OCI-LY7 (cell line): Measurements from ENCODE around the gene DDRGK1.
"Not testable (repeated sequence)": the region's sequence is repeated elsewhere in the genome, so short reads cannot be mapped to it uniquely, and the experiment has no call there.

Experiments used
- EZH2phosphoT487 ChIP-seq: fragments of 200-600 bp; sonication (generic); IDR thresholded peaks from 2 replicates; pipeline ENCODE4 v1.6.1; 2018; ENCODE audit warnings: low read depth, borderline replicate concordance, mild to moderate bottlenecking, mixed run types, antibody characterized with exemption, low read length, moderate library complexity, mixed read lengths
- TF ChIP-seq, protein P1 (sequence below): fragments of 200-600 bp; sonication (generic); conservative IDR thresholded peaks from 2 replicates; pipeline ENCODE4 v1.5.1; 2014; ENCODE audit warnings: mild to moderate bottlenecking, antibody characterized with exemption, low read length, moderate library complexity, mixed read lengths

DNA sequence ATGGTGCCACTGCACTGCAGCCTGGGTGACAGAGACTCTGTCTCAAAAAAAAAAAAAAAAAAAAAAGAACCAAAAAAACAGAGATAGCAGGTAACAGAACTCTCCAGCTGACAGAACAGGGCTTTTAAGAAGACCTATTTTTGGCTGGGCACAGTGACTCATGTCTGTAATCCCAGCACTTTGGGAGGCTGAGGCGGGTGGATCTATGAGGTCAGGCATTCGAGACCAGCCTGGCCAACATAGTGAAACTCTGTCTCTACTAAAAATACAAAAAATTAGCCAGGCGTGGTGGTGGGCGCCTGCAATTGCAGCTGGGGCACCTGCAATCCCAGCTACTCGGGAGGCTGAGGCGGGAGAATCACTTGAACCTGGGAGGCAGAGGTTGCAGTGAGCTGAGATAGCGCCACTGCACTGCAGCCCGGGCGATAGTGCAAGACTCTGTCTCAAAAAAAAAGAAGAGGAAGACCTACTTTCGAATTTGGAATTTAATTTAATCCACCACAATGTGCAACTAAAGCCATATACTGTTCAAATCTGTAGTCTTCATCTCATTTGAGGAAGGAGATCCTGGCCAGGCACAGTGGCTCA lies 52.3 kb downstream of the DDRGK1 start:
- TF ChIP-seq, protein P1, sequence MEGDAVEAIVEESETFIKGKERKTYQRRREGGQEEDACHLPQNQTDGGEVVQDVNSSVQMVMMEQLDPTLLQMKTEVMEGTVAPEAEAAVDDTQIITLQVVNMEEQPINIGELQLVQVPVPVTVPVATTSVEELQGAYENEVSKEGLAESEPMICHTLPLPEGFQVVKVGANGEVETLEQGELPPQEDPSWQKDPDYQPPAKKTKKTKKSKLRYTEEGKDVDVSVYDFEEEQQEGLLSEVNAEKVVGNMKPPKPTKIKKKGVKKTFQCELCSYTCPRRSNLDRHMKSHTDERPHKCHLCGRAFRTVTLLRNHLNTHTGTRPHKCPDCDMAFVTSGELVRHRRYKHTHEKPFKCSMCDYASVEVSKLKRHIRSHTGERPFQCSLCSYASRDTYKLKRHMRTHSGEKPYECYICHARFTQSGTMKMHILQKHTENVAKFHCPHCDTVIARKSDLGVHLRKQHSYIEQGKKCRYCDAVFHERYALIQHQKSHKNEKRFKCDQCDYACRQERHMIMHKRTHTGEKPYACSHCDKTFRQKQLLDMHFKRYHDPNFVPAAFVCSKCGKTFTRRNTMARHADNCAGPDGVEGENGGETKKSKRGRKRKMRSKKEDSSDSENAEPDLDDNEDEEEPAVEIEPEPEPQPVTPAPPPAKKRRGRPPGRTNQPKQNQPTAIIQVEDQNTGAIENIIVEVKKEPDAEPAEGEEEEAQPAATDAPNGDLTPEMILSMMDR, result not testable (repeated sequence)
- not testable (repeated sequence) for TF ChIP-seq EZH2phosphoT487
